GM18498 (cell line): ENCODE data around the gene POU2AF3.
"Not testable (repeated sequence)": the region's sequence is repeated elsewhere in the genome, so short reads cannot be mapped to it uniquely, and the experiment has no call there.

Experiments
- ATAC-seq: cut with Tn5 transposase; IDR thresholded peaks from one replicate; pipeline ENCODE4 v1.9.1; 2021; ENCODE audit warnings: mild to moderate bottlenecking, moderate library complexity; ENCODE audit not compliant: unreplicated experiment

Gene POU2AF3

GRCh38 chr11:111300569-111300968 lies 2.2 kb downstream of the POU2AF3 start:
- ATAC-seq = no peak

GRCh38 chr11:111301004-111301841 lies 2.9 kb downstream of the POU2AF3 start:
- ATAC-seq = no peak

- ATAC-seq = no peak
These were observed 3.4 kb downstream of the POU2AF3 start for GRCh38 chr11:111301842-111302118.

GRCh38 chr11:111302298-111302697 lies 4.0 kb downstream of the POU2AF3 start:
- ATAC-seq = no peak

- no peak for ATAC-seq
These were observed 5.1 kb downstream of the POU2AF3 start for GRCh38 chr11:111303461-111303860.

- ATAC-seq = no peak
These were observed 6.9 kb downstream of the POU2AF3 start for GRCh38 chr11:111305162-111305802.

- ATAC-seq = no peak
These were observed 7.5 kb downstream of the POU2AF3 start for GRCh38 chr11:111305876-111306275.

GRCh38 chr11:111306321-111306720 lies 8.0 kb downstream of the POU2AF3 start:
- no peak for ATAC-seq

- no peak for ATAC-seq
These were observed 9.2 kb downstream of the POU2AF3 start for GRCh38 chr11:111307472-111308108.

- no peak for ATAC-seq
These were observed 9.8 kb downstream of the POU2AF3 start for GRCh38 chr11:111308140-111308539.

- no peak for ATAC-seq
These were observed 11.0 kb downstream of the POU2AF3 start for GRCh38 chr11:111309215-111309915.

- ATAC-seq = no peak
These were observed 11.7 kb downstream of the POU2AF3 start for GRCh38 chr11:111310088-111310487.

GRCh38 chr11:111310723-111311122 lies 12.4 kb downstream of the POU2AF3 start:
- no peak for ATAC-seq

GRCh38 chr11:111312076-111312475 lies 13.7 kb downstream of the POU2AF3 start:
- no peak for ATAC-seq

GRCh38 chr11:111319296-111319695 lies 20.9 kb downstream of the POU2AF3 start:
- no peak for ATAC-seq

GRCh38 chr11:111320199-111320598 lies 21.9 kb downstream of the POU2AF3 start:
- ATAC-seq = not testable (repeated sequence)

GRCh38 chr11:111320728-111321568 lies 22.6 kb downstream of the POU2AF3 start:
- ATAC-seq = no peak

GRCh38 chr11:111322534-111322933 lies 24.2 kb downstream of the POU2AF3 start:
- no peak for ATAC-seq

- ATAC-seq = no peak
These were observed 26.0 kb downstream of the POU2AF3 start for GRCh38 chr11:111324277-111324720.

GRCh38 chr11:111325259-111325658 lies 26.9 kb downstream of the POU2AF3 start:
- ATAC-seq = no peak
